GM19023 (cell line): ENCODE measurements around the gene BSN.
"Not testable (repeated sequence)": the region's sequence is repeated elsewhere in the genome, so short reads cannot be mapped to it uniquely, and the experiment has no call there.

Experiments
- ATAC-seq: cut with Tn5 transposase; IDR thresholded peaks from one replicate; pipeline ENCODE4 v1.9.1; 2021; ENCODE audit warnings: mild to moderate bottlenecking, moderate library complexity; ENCODE audit not compliant: unreplicated experiment

The BSN gene

GRCh38 chr3:49671291-49672288 lies 117.3 kb downstream of the BSN start:
- no peak for ATAC-seq

GRCh38 chr3:49673121-49673714 lies 118.9 kb downstream of the BSN start:
- no peak for ATAC-seq

- peak; percentile 80 for ATAC-seq
Measured at GRCh38 chr3:49673715-49674496, 119.6 kb downstream of the BSN start, which contains the start of gene APEH. Gene APEH (plus strand): TSS chr3:49674351. CDS start chr3:49674402, 51 bp downstream.

- peak; percentile 26 for ATAC-seq
Measured at GRCh38 chr3:49674497-49674983, 120.3 kb downstream of the BSN start.

- no peak for ATAC-seq
Measured at GRCh38 chr3:49675912-49676311, 121.6 kb downstream of the BSN start.

GRCh38 chr3:49680493-49681231 lies 126.4 kb downstream of the BSN start:
- no peak for ATAC-seq

GRCh38 chr3:49681232-49681522 lies 126.9 kb downstream of the BSN start:
- ATAC-seq, result no peak

- ATAC-seq, result no peak
Measured at GRCh38 chr3:49681543-49681942, 127.3 kb downstream of the BSN start.

- no peak for ATAC-seq
Measured at GRCh38 chr3:49683162-49683561, 128.9 kb downstream of the BSN start.

- ATAC-seq, result not testable (repeated sequence)
Measured at GRCh38 chr3:49684453-49684852, 130.2 kb downstream of the BSN start.

- not testable (repeated sequence) for ATAC-seq
Measured at GRCh38 chr3:49685103-49685502, 130.8 kb downstream of the BSN start.

- ATAC-seq, result not testable (repeated sequence)
Measured at GRCh38 chr3:49685846-49686245, 131.6 kb downstream of the BSN start.

GRCh38 chr3:49686346-49686745 lies 132.1 kb downstream of the BSN start:
- not testable (repeated sequence) for ATAC-seq

- ATAC-seq, result not testable (repeated sequence)
Measured at GRCh38 chr3:49686769-49687423, 132.6 kb downstream of the BSN start.

- ATAC-seq, result not testable (repeated sequence)
Measured at GRCh38 chr3:49687424-49687795, 133.1 kb downstream of the BSN start.

- ATAC-seq, result not testable (repeated sequence)
Measured at GRCh38 chr3:49688338-49689045, 134.2 kb downstream of the BSN start.

GRCh38 chr3:49689046-49689907 lies 135.0 kb downstream of the BSN start, which contains the start of the genes MST1 and RNF123:
Gene MST1 (minus strand): TSS chr3:49689474. CDS start chr3:49688691, 783 bp downstream.
Gene RNF123 (plus strand): TSS chr3:49689557. CDS start chr3:49691166, 1,609 bp downstream.
- peak; percentile 60 for ATAC-seq
